GM21717 (cell line): ENCODE data around the gene CDC42EP3.

ENCODE experiments used
- ATAC-seq: cut with Tn5 transposase; IDR thresholded peaks from one replicate; pipeline ENCODE4 v1.9.1; 2021; ENCODE audit warnings: mild to moderate bottlenecking, moderate library complexity; ENCODE audit not compliant: unreplicated experiment

CDC42EP3 gene

GRCh38 chr2:37656512-37657423, 14.7 kb downstream of the CDC42EP3 start:
- no peak for ATAC-seq

GRCh38 chr2:37654932-37655841, 16.3 kb downstream of the CDC42EP3 start:
- ATAC-seq: peak; percentile 75

GRCh38 chr2:37654419-37654818, 17.0 kb downstream of the CDC42EP3 start:
- no peak for ATAC-seq

GRCh38 chr2:37653805-37654378, 17.6 kb downstream of the CDC42EP3 start:
- peak; percentile 50 for ATAC-seq

GRCh38 chr2:37653093-37653492, 18.3 kb downstream of the CDC42EP3 start:
- ATAC-seq: no peak

GRCh38 chr2:37652199-37652640, 19.2 kb downstream of the CDC42EP3 start:
- no peak for ATAC-seq

GRCh38 chr2:37650548-37651093, 20.8 kb downstream of the CDC42EP3 start:
- no peak for ATAC-seq

- no peak for ATAC-seq
These were observed 21.9 kb downstream of the CDC42EP3 start for GRCh38 chr2:37649518-37649917.

GRCh38 chr2:37648331-37649011, 23.0 kb downstream of the CDC42EP3 start:
- ATAC-seq: no peak

- ATAC-seq: no peak
These were observed 23.5 kb downstream of the CDC42EP3 start for GRCh38 chr2:37647971-37648330.

- ATAC-seq: no peak
These were observed 25.6 kb downstream of the CDC42EP3 start for GRCh38 chr2:37645836-37646235.

- ATAC-seq: no peak
These were observed 26.1 kb downstream of the CDC42EP3 start for GRCh38 chr2:37645362-37645761.

GRCh38 chr2:37644191-37644590, 27.3 kb downstream of the CDC42EP3 start:
- no peak for ATAC-seq

- ATAC-seq: no peak
These were observed 27.7 kb downstream of the CDC42EP3 start for GRCh38 chr2:37643730-37644078.

- ATAC-seq: no peak
These were observed 28.3 kb downstream of the CDC42EP3 start for GRCh38 chr2:37642907-37643729.

GRCh38 chr2:37641582-37642171, 29.8 kb downstream of the CDC42EP3 start:
- no peak for ATAC-seq

GRCh38 chr2:37639631-37640030, 31.8 kb downstream of the CDC42EP3 start:
- ATAC-seq: no peak

GRCh38 chr2:37638973-37639372, 32.5 kb downstream of the CDC42EP3 start:
- ATAC-seq: no peak

GRCh38 chr2:37637985-37638384, 33.5 kb downstream of the CDC42EP3 start:
- ATAC-seq: no peak
